OCI-LY3 (cell line): Measurements from ENCODE around the gene ATP7A.
"Not testable (repeated sequence)": the region's sequence is repeated elsewhere in the genome, so short reads cannot be mapped to it uniquely, and the experiment has no call there.

Experiments
- H2AFZ ChIP-seq: fragments of 200-600, 300-600 bp; shearing (Covaris generic); 2 replicates; pipeline ENCODE4 v1.6.0; 2014; ENCODE audit warnings: antibody characterized with exemption, low read depth, low read length
- H3K27ac ChIP-seq: fragments of 200-600, 300-600 bp; sonication (generic); 2 replicates; pipeline ENCODE4 v1.5.1; 2014; ENCODE audit warnings: mild to moderate bottlenecking, low read length, moderate library complexity, mixed read lengths
- H3K27me3 ChIP-seq: fragments of 200-600, 300-600 bp; sonication (generic); 2 replicates; pipeline ENCODE4 v1.6.1; 2014; ENCODE audit warnings: low read depth, low read length, mixed read lengths
- H3K36me3 ChIP-seq: fragments of 200-600, 300-600 bp; sonication (generic); replicated peaks from 2 replicates; pipeline ENCODE3; 2014; ENCODE audit warnings: low read depth, low read length, mixed read lengths
- H3K4me1 ChIP-seq: fragments of 300-600, 200-600 bp; sonication (generic); 2 replicates; pipeline ENCODE4 v1.6.1; 2014; ENCODE audit warnings: low read length, mixed read lengths
- H3K4me2 ChIP-seq: fragments of 200-600, 300-600 bp; sonication (generic); 2 replicates; pipeline ENCODE4 v1.6.1; 2014; ENCODE audit warnings: low read length, mixed read lengths
- H3K4me3 ChIP-seq: fragments of 300-600, 200-600 bp; sonication (generic); 2 replicates; pipeline ENCODE4 v1.5.1; 2014; ENCODE audit warnings: antibody characterized with exemption, mild to moderate bottlenecking, low read length, moderate library complexity
- H3K79me2 ChIP-seq: fragments of 300-600, 200-600 bp; shearing (Covaris generic); 2 replicates; pipeline ENCODE4 v1.6.1; 2014; ENCODE audit warnings: mild to moderate bottlenecking, low read length, mixed read lengths
- H3K9ac ChIP-seq: fragments of 300-600, 200-600 bp; shearing (Covaris generic); 2 replicates; pipeline ENCODE4 v1.6.0; 2014; ENCODE audit warnings: mild to moderate bottlenecking, low read length, moderate library complexity
- H3K9me3 ChIP-seq: fragments of 200-600, 300-600 bp; shearing (Covaris generic); 2 replicates; pipeline ENCODE4 v1.6.1; 2014; ENCODE audit warnings: low read length, mixed read lengths; ENCODE audit not compliant: insufficient read depth
- H4K20me1 ChIP-seq: fragments of 200-600, 300-600 bp; sonication (generic); 2 replicates; pipeline ENCODE4 v1.6.1; 2016; ENCODE audit warnings: low read length, mixed read lengths; ENCODE audit not compliant: insufficient read depth
- EZH2phosphoT487 ChIP-seq: fragments of 200-600 bp; shearing (Covaris generic); IDR thresholded peaks from 2 replicates; pipeline ENCODE4 v1.6.1; 2018; ENCODE audit warnings: antibody characterized with exemption, mixed run types, low read depth
- TF ChIP-seq, protein P1 (sequence below): fragments of 200-600, 300-600 bp; sonication (generic); IDR thresholded peaks from 2 replicates; pipeline ENCODE4 v1.5.1; 2014; ENCODE audit warnings: antibody characterized with exemption, low read length, low read depth

ATP7A gene

DNA sequence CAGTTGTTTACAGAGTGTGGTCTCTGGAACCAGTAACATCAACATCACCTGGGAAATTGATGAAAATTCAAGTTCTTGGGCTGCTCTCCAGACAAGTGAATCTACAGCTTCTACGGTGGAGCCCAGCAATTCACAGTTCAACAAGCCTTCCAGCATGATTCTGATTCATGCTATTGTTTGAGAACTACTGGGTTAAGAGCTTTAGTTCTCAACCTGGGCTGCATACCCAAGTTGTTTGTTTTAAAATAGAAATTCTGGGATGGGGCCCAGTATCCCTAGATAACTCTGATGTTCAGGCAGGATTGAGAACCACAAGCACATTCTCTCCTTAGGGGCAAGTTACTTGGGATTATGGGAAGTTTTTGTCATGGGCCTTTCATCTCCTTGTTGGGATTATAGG lies 155.6 kb downstream of the ATP7A start:
- Histone ChIP-seq H3K9ac (no peak overlapping the region), H3K27ac (peak overlapping the region; percentile 90), H3K36me3 (peaks cover 6% of the 10 kb centered on the region), H3K27me3 (no peaks in the 10 kb centered on the region), H2AFZ (no peak overlapping the region), H3K79me2 (no peaks in the 10 kb centered on the region), H3K9me3 (no peaks in the 10 kb centered on the region), H3K4me3 (no peak overlapping the region), H3K4me2 (no peak overlapping the region; the same call in 1 of the 2 replicates), H4K20me1 (no peaks in the 10 kb centered on the region), H3K4me1 (peaks cover 68% of the 10 kb centered on the region)
- TF ChIP-seq, protein P1, sequence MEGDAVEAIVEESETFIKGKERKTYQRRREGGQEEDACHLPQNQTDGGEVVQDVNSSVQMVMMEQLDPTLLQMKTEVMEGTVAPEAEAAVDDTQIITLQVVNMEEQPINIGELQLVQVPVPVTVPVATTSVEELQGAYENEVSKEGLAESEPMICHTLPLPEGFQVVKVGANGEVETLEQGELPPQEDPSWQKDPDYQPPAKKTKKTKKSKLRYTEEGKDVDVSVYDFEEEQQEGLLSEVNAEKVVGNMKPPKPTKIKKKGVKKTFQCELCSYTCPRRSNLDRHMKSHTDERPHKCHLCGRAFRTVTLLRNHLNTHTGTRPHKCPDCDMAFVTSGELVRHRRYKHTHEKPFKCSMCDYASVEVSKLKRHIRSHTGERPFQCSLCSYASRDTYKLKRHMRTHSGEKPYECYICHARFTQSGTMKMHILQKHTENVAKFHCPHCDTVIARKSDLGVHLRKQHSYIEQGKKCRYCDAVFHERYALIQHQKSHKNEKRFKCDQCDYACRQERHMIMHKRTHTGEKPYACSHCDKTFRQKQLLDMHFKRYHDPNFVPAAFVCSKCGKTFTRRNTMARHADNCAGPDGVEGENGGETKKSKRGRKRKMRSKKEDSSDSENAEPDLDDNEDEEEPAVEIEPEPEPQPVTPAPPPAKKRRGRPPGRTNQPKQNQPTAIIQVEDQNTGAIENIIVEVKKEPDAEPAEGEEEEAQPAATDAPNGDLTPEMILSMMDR, result no peak
- TF ChIP-seq EZH2phosphoT487, result no peak

DNA sequence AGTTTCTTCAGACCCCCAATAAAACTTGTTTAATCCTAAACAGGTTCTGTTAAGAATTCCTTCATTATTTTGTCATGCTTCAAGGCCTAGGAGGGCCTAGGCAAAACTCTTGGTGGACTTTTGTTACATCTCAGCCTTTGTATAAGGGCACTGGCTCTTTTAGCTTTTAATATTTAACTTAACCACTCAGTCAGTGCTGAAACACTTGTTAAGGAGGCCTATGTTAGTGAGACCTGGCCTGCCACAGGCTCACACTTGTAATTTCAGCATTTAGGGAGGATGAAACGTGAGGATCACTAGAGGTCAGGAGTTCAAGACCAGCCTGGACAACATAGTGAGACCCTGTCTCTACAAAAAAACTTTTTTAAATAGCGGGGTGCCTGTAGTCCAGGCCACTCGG lies 160.8 kb downstream of the ATP7A start:
- H3K4me3 ChIP-seq, result no peak overlapping the region
- TF ChIP-seq, protein P1, result no peak
- no peak for TF ChIP-seq EZH2phosphoT487
- no peaks in the 10 kb centered on the region for H3K27me3 ChIP-seq
- peaks cover 6% of the 10 kb centered on the region for H3K36me3 ChIP-seq
- H3K9ac ChIP-seq, result no peak overlapping the region
- H3K4me1 ChIP-seq, result peaks cover 29% of the 10 kb centered on the region
- no peak overlapping the region for H2AFZ ChIP-seq
- H3K4me2 ChIP-seq, result no peak overlapping the region
- 0 out of 2 replicates have a peak, but pooled peaks cover 5% of the 10 kb centered on the region for H3K9me3 ChIP-seq
- H3K27ac ChIP-seq, result no peak overlapping the region
- H4K20me1 ChIP-seq, result no peaks in the 10 kb centered on the region
- no peaks in the 10 kb centered on the region for H3K79me2 ChIP-seq

DNA sequence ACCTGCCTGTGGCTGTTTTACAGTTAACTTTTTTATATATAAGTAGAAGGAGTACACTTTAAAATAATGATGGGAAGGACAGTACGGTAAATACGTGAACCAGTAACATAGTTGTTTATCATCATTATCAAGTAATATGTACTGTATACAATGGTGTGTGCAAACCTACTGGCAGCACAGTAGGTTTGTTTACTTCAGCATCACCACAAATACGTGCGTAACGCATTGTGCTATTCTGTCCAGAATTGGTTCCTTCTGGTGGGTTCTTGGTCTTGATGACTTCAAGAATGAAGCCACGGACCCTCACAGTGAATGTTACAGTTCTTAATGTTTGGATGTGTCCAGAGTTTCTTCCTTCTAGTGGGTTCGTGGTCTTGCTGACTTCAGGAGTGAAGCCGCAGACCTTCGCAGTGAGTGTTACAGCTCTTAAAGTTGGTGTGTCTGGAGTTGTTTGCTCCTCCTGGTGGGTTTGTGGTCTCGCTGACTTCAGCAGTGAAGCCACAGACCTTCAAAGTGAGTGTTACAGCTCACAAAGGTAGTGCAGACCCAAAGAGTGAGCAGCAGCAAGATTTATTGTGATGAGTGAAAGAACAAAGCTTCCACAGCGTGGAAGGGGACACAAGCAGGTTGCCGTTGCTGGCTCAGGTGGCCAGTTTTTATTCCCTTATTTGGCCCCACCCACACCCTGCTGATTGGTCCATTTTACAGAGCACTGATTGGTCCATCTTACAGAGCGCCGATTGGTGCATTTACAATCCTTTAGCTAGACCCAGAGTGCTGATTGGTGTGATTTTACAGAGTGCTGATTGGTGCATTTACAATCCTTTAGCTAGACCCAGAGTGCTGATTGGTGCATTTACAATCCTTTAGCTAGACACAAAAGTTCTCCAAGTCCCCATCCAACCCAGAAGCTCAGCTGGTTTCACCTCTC lies 162.9 kb downstream of the ATP7A start:
- H3K9me3 ChIP-seq, H3K9ac ChIP-seq, H4K20me1 ChIP-seq, H3K4me3 ChIP-seq, H3K4me2 ChIP-seq, H3K27me3 ChIP-seq, H3K27ac ChIP-seq, H3K79me2 ChIP-seq, H3K36me3 ChIP-seq, H2AFZ ChIP-seq: not testable (repeated sequence)
- peaks cover 16% of the 10 kb centered on the region for H3K4me1 ChIP-seq

DNA sequence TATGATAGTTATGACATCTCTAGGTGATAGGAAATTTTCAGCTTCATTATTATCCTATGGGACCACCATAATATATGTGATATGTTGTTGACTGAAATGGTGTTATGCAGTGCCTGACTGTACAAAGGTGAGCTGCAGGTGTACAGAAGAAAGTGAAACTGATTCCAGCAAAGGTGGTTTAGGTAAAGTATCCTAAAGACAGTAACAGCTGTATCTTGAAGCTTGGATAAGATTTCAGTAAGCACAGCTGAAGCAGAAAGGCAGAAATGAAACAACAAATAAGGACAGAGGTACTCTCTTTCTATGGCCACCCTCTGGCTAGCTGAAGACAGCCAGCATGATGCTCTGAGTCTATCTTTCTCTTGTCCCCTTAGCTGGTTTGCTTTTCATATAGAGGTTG lies 163.6 kb downstream of the ATP7A start:
- peaks cover 9% of the 10 kb centered on the region for H3K4me1 ChIP-seq
- H2AFZ ChIP-seq, result no peak overlapping the region
- no peaks in the 10 kb centered on the region for H3K79me2 ChIP-seq
- H3K27ac ChIP-seq, result no peak overlapping the region
- 0 out of 2 replicates have a peak, but pooled peaks cover 5% of the 10 kb centered on the region for H3K9me3 ChIP-seq
- H3K4me3 ChIP-seq, result no peak overlapping the region
- no peaks in the 10 kb centered on the region for H3K27me3 ChIP-seq
- no peaks in the 10 kb centered on the region for H3K36me3 ChIP-seq
- no peak overlapping the region for H3K4me2 ChIP-seq
- no peaks in the 10 kb centered on the region for H4K20me1 ChIP-seq
- no peak for TF ChIP-seq EZH2phosphoT487
- TF ChIP-seq, protein P1, result no peak
- H3K9ac ChIP-seq, result no peak overlapping the region
